K562 (cell line): Measurements from ENCODE around the gene STOX2. TPM values are rescaled to one million over a fixed set of nuclear protein-coding genes. Genes with fewer than 3 reads are reported as not detected.

ENCODE experiments used
- ATAC-seq: fragments of 200-7000 bp; cut with Tn5 transposase; 3 replicates; pipeline ENCODE4 v1.9.1; 2020; ENCODE audit warnings: moderate library complexity
- BruUV-seq: library from RNA; stranded (reverse); fragments of 400-500 nt; replicated peaks from 2 replicates; lab custom pipeline; 2021; lab: Mats Ljungman, UMichigan
- CTCF ChIA-PET: fragments of 300-600 bp; formaldehyde crosslinking; extraction: SDS; loops from one replicate; lab custom pipeline; 2021; ENCODE audit warnings: low intra/inter-chr PET ratio; lab: Yijun Ruan, JAX
- POLR2A ChIA-PET: fragments of 300-600, 350-650 bp; sonication (Branson Sonifier 250); formaldehyde crosslinking; extraction: SDS; loops from one replicate; lab custom pipeline; 2021; ENCODE audit warnings: antibody characterized with exemption, inconsistent platforms; lab: Yijun Ruan, JAX
- DNase-seq, 4 experiments: peaks; one replicate each; pipeline versions ENCODE4 v3.0.0 to v3.0.0-alpha.2; 2011 to 2018; ENCODE audit warnings: low spot score in 3 of 4, mixed read lengths in 3 of 4; ENCODE audit errors: extremely low read depth in 1 of 4
- FAIRE-seq: peaks from 2 replicates; lab custom pipeline; 2011; peaks lifted over from hg19 to GRCh38; lab: Jason Lieb, UNC
- H2AFZ ChIP-seq: 2 replicates; pipeline ENCODE4 v1.6.0; 2011; ENCODE audit warnings: low read depth, low read length, control low read depth, inconsistent platforms
- H3K27ac ChIP-seq: fragments of 200-600 bp; 3 replicates; pipeline ENCODE4 v1.8.0; 2011; ENCODE audit warnings: low read depth, mild to moderate bottlenecking, control low read depth, inconsistent platforms, low read length, moderate library complexity, mixed read lengths; ENCODE audit errors: extremely low read depth
- H3K27me3 ChIP-seq, 2 experiments: fragments of 300-600 bp in 1 of 2; 2 replicates in 1 of 2; 3 replicates in 1 of 2; pipeline versions ENCODE4 v1.6.0 to v1.8.0; 2011; ENCODE audit warnings: inconsistent platforms in 2 of 2, low read length in 2 of 2, mild to moderate bottlenecking in 1 of 2, mixed read lengths in 1 of 2, moderate library complexity in 1 of 2; ENCODE audit not compliant: control insufficient read depth in 2 of 2, insufficient read depth in 2 of 2
- H3K36me3 ChIP-seq: fragments of 300-600 bp; 3 replicates; pipeline ENCODE4 v1.8.0; 2011; ENCODE audit warnings: mild to moderate bottlenecking, low read length, inconsistent platforms; ENCODE audit not compliant: control insufficient read depth, insufficient read depth
- H3K4me1 ChIP-seq, 2 experiments: fragments of 200-600 bp in 1 of 2; replicated peaks in 1 of 2; 2 replicates in 1 of 2; 3 replicates in 1 of 2; pipeline versions ENCODE4 v1.5.1 to v1.8.0; 2011; ENCODE audit warnings: inconsistent platforms in 2 of 2, low read length in 2 of 2, mild to moderate bottlenecking in 1 of 2, mixed read lengths in 1 of 2, moderate library complexity in 1 of 2; ENCODE audit not compliant: control insufficient read depth in 2 of 2, insufficient read depth in 2 of 2
- H3K4me2 ChIP-seq: 2 replicates; pipeline ENCODE4 v1.6.1; 2011; ENCODE audit warnings: low read length, control low read depth, inconsistent platforms, mixed read lengths; ENCODE audit not compliant: insufficient read depth
- H3K4me3 ChIP-seq: fragments of 200-600 bp; sonication (generic), shearing (Covaris generic); 2 replicates; pipeline ENCODE4 v1.5.1; 2016; ENCODE audit warnings: control low read depth, inconsistent platforms
- H3K79me2 ChIP-seq: fragments of 200-600 bp; 3 replicates; pipeline ENCODE4 v1.8.0; 2011; ENCODE audit warnings: low read length, inconsistent platforms; ENCODE audit not compliant: control insufficient read depth, insufficient read depth
- H3K9ac ChIP-seq, 2 experiments: 2 replicates each; pipeline versions ENCODE4 v1.6.0 to v1.6.1; 2011; ENCODE audit warnings: low read depth in 2 of 2, low read length in 2 of 2, control low read depth in 1 of 2, inconsistent platforms in 1 of 2, mild to moderate bottlenecking in 1 of 2, mixed read lengths in 1 of 2; ENCODE audit not compliant: insufficient read depth in 1 of 2
- H3K9me1 ChIP-seq: one replicate; pipeline ENCODE4 v1.6.0; 2011; ENCODE audit warnings: inconsistent platforms, mild to moderate bottlenecking, low read length, moderate library complexity; ENCODE audit not compliant: control insufficient read depth, insufficient read depth
- H3K9me3 ChIP-seq: replicated peaks from 2 replicates; pipeline ENCODE4 v1.5.1; 2011; ENCODE audit warnings: low read depth, low read length, inconsistent platforms; ENCODE audit not compliant: control insufficient read depth, insufficient read depth
- H4K20me1 ChIP-seq: replicated peaks from 2 replicates; pipeline ENCODE4 v1.6.1; 2011; ENCODE audit warnings: low read length, inconsistent platforms, mixed read lengths; ENCODE audit not compliant: control insufficient read depth, insufficient read depth
- DMBX1 ChIP-seq: fragments of 250-450 bp; sonication (Bioruptor Pico); IDR thresholded peaks from 2 replicates; pipeline ENCODE4 v1.8.0; 2022; ENCODE audit warnings: inconsistent platforms, mild to moderate bottlenecking, moderate library complexity, borderline replicate concordance
- FOXJ3 ChIP-seq: sonication (generic); formaldehyde crosslinking; IDR thresholded peaks from 2 replicates; pipeline ENCODE4 v1.4.0; 2020; ENCODE audit warnings: mild to moderate bottlenecking, missing genetic modification reagents
- MAFG ChIP-seq: fragments of 450-650 bp; conservative IDR thresholded peaks from 2 replicates; pipeline ENCODE4 v1.6.1; 2016; ENCODE audit warnings: missing genetic modification characterization, missing compliant biosample characterization
- MXD1 ChIP-seq: fragments of 250-450 bp; sonication (Bioruptor Pico); IDR thresholded peaks from 2 replicates; pipeline ENCODE4 v1.8.0; 2021; ENCODE audit warnings: borderline replicate concordance, mild to moderate bottlenecking, moderate library complexity; ENCODE audit not compliant: poor library complexity, severe bottlenecking
- NFYB ChIP-seq: IDR thresholded peaks from 2 replicates; pipeline ENCODE4 v1.6.1; 2011; ENCODE audit warnings: mild to moderate bottlenecking, moderate library complexity; ENCODE audit not compliant: insufficient read length; ENCODE audit errors: extremely low read depth
- TSC22D4 ChIP-seq: fragments of 450-650 bp; IDR thresholded peaks from 2 replicates; pipeline ENCODE4 v1.6.1; 2016; ENCODE audit warnings: missing genetic modification characterization, missing biosample characterization, control low read depth
- ZBTB7A ChIP-seq: IDR thresholded peaks from 2 replicates; pipeline ENCODE4 v1.6.1; 2011; ENCODE audit warnings: low read depth, mild to moderate bottlenecking, low read length, moderate library complexity, borderline replicate concordance; ENCODE audit not compliant: control insufficient read depth
- ZKSCAN1 ChIP-seq: fragments of 150-350 bp; IDR thresholded peaks from 2 replicates; pipeline ENCODE4 v1.6.1; 2016; ENCODE audit warnings: low read depth, low read length
- ZNF24 ChIP-seq: fragments of 450-650 bp; IDR thresholded peaks from 2 replicates; pipeline ENCODE4 v1.6.1; 2016
- ZNF584 ChIP-seq: fragments of 200-800 bp; sonication (Bioruptor generic); IDR thresholded peaks from 2 replicates; pipeline ENCODE4 v1.6.1; 2016; ENCODE audit warnings: low read depth, mild to moderate bottlenecking, missing genetic modification characterization, missing compliant biosample characterization
- ZNF75A ChIP-seq: fragments of 450-650 bp; formaldehyde crosslinking; IDR thresholded peaks from 2 replicates; pipeline ENCODE4 v1.4.0; 2020; ENCODE audit warnings: mild to moderate bottlenecking
- WGBS: fragments of 100-300 bp; shearing (Covaris generic); methylation state at CpG from one replicate; pipeline ENCODE4 v1.1.6; 2016; ENCODE audit warnings: low coverage, mixed read lengths; ENCODE audit not compliant: insufficient coverage; ENCODE audit errors: missing lambda C conversion rate; 5-methylcytosine and 5-hydroxymethylcytosine counted together
- in situ Hi-C: fragments of 300-500 bp; cut with MboI; formaldehyde crosslinking; loops from 4 replicates; pipeline ENCODE4 v1.15.0; 2018; ENCODE audit warnings: inconsistent platforms, mixed read lengths
- intact Hi-C: fragments of 100-400 bp; cut with micrococcal nuclease; formaldehyde crosslinking; loops from 2 replicates; pipeline ENCODE4 v1.14.2; 2022
- polyA plus RNA-seq, 8 experiments: library from polyadenylated mRNA; depleted of rRNA in 4 of 8; stranded (reverse) in 5 of 8; unstranded in 3 of 8; fragments of >200 nt; fragmentation: Nextera tagmentation in 2 of 8; fragmentation: Illumina TruSeq in 1 of 8; extraction: Ambion mirVana in 2 of 8; extraction: Trizol in 1 of 8; gene quantifications; 2 replicates each; pipeline versions ENCODE4 v1.2.1 to v1.2.3, GENCODE V29; 2011 to 2014; ENCODE audit warnings: inconsistent platforms in 1 of 8, missing spikeins in 1 of 8
- total RNA-seq, 7 experiments: library from RNA; depleted of rRNA in 6 of 7; stranded (reverse); fragments of >200 nt in 6 of 7; fragmentation: Illumina TruSeq in 2 of 7; extraction: Trizol in 2 of 7; gene quantifications; 2 replicates each; pipeline versions ENCODE4 v1.2.1 to v1.2.3, GENCODE V29; 2011 to 2021; ENCODE audit warnings: low replicate concordance in 1 of 7
- TF ChIP-seq, protein P1 (sequence below): sonication (generic); formaldehyde crosslinking; IDR thresholded peaks from 2 replicates; pipeline ENCODE4 v1.8.1; 2022; ENCODE audit warnings: missing genetic modification reagents

STOX2 gene
- total and polyA plus RNA-seq, 9 of the 15 experiments (the other 6 are each of a cell fraction or from before 2014, with no cell fraction given): not detected

- Histone ChIP-seq H3K9me1 (no peaks in the 10 kb centered on the region), H2AFZ (no peak overlapping the region), H3K9me3 (no peaks in the 10 kb centered on the region), H3K4me2 (no peak overlapping the region), H3K27ac (no peak overlapping the region), H3K79me2 (no peaks in the 10 kb centered on the region), H3K4me3 (no peak overlapping the region), H3K27me3 (peaks cover 20 to 52% of the 10 kb centered on the region in 2 experiments), H3K9ac (no peak overlapping the region), H3K4me1 (peaks cover 0 to 4% of the 10 kb centered on the region in 2 experiments; a peak in 1 of 5 replicates)
- CTCF ChIA-PET: no interaction called here
- no peak for ATAC-seq
- no peak for DNase-seq
- intact Hi-C loops (no loop called here), in situ Hi-C loops (no loop called here)
- no peak for FAIRE-seq
- POLR2A ChIA-PET: no interaction called here
- 2% methylated on average over 5 of the region's 5 CpGs for WGBS
- TF ChIP-seq NFYB (no peak), ZNF584 (no peak), ZNF24 (no peak), ZKSCAN1 (no peak), MXD1 (CRISPR knock-in tag) (no peak), MAFG (no peak), FOXJ3 (CRISPR knock-in tag) (no peak), ZNF75A (CRISPR knock-in tag) (no peak), ZBTB7A (no peak), TSC22D4 (tag) (no peak), DMBX1 (no peak)
- TF ChIP-seq, protein P1, sequence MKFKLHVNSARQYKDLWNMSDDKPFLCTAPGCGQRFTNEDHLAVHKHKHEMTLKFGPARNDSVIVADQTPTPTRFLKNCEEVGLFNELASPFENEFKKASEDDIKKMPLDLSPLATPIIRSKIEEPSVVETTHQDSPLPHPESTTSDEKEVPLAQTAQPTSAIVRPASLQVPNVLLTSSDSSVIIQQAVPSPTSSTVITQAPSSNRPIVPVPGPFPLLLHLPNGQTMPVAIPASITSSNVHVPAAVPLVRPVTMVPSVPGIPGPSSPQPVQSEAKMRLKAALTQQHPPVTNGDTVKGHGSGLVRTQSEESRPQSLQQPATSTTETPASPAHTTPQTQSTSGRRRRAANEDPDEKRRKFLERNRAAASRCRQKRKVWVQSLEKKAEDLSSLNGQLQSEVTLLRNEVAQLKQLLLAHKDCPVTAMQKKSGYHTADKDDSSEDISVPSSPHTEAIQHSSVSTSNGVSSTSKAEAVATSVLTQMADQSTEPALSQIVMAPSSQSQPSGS: no peak
- TF ChIP-seq, all 486 proteins: peak for 0
- no TSS peak for BruUV-seq
- H3K36me3 ChIP-seq: no peaks in the 10 kb centered on the region
- H4K20me1 ChIP-seq: no peaks in the 10 kb centered on the region
Observed at GRCh38 chr4:183888564-183888963, 16.5 kb upstream of the STOX2 start.
